Prostate gland (tissue), 2 donors: ENCODE data around the gene EIF4G1. TPM values are rescaled to one million over a fixed set of nuclear protein-coding genes. Genes with fewer than 3 reads are reported as not detected.

Experiments used
- DNase-seq: peaks from one replicate; pipeline ENCODE4 v3.0.0-alpha.2; 2019; ENCODE audit warnings: low spot score
- H3K27ac ChIP-seq, 2 donors: fragments of 200-600 bp; sonication (generic); 2 replicates each; pipeline ENCODE4 v1.5.1; 2017 to 2019
- H3K27me3 ChIP-seq: fragments of 200-600 bp; sonication (generic); replicated peaks from 2 replicates; pipeline ENCODE4 v1.5.1; 2019; ENCODE audit not compliant: insufficient read depth
- H3K36me3 ChIP-seq, 2 donors: fragments of 200-600 bp; sonication (generic); 1 replicate in 1 of 2; 2 replicates in 1 of 2; pipeline versions ENCODE4 v1.5.1 to v1.8.1; 2017 to 2019
- H3K4me1 ChIP-seq: fragments of 200-600 bp; sonication (generic); replicated peaks from 2 replicates; pipeline ENCODE4 v1.5.1; 2019
- H3K4me3 ChIP-seq, 2 donors: fragments of 200-600 bp; sonication (generic); 2 replicates each; pipeline ENCODE4 v1.5.1; 2017 to 2019
- H3K9me3 ChIP-seq: fragments of 200-600 bp; sonication (generic); 2 replicates; pipeline ENCODE4 v1.5.1; 2017
- POLR2A ChIP-seq: fragments of 450-650 bp; IDR thresholded peaks from one replicate; pipeline ENCODE4 v1.6.1; 2016; ENCODE audit warnings: antibody characterized with exemption, mild to moderate bottlenecking
- POLR2AphosphoS5 ChIP-seq: sonication (generic); formaldehyde crosslinking; IDR thresholded peaks from one replicate; pipeline ENCODE4 v1.6.1; 2017; ENCODE audit warnings: antibody characterized with exemption
- WGBS: methylation state at CpG from one replicate; pipeline ENCODE4 v1.1.5; 2018; 5-methylcytosine and 5-hydroxymethylcytosine counted together
- intact Hi-C: fragments of 100-400 bp; cut with DNase I; formaldehyde crosslinking; loops from one replicate; pipeline ENCODE4 v1.14.2; 2022
- total RNA-seq, 2 donors: library from RNA; depleted of rRNA; stranded (reverse); fragments of >200 nt; gene quantifications; one replicate each; pipeline ENCODE4 v1.1.0, GENCODE V29; 2016
- TF ChIP-seq, protein P1 (sequence below), 4 experiments: fragments of 200-600 bp in 2 of 4; fragments of 450-650 bp in 2 of 4; sonication (generic) in 2 of 4; IDR thresholded peaks; 1 replicate in 3 of 4; 2 replicates in 1 of 4; pipeline ENCODE4 v1.5.1; 2016 to 2019; ENCODE audit warnings: antibody characterized with exemption in 4 of 4, mild to moderate bottlenecking in 2 of 4, moderate library complexity in 2 of 4

The EIF4G1 gene
- total RNA-seq, 2 donors from 2014 or later: 331 to 370 TPM

- no peaks in the 10 kb centered on the region for H3K4me1 ChIP-seq
- TF ChIP-seq POLR2A (no peak), POLR2AphosphoS5 (no peak)
- TF ChIP-seq, protein P1, sequence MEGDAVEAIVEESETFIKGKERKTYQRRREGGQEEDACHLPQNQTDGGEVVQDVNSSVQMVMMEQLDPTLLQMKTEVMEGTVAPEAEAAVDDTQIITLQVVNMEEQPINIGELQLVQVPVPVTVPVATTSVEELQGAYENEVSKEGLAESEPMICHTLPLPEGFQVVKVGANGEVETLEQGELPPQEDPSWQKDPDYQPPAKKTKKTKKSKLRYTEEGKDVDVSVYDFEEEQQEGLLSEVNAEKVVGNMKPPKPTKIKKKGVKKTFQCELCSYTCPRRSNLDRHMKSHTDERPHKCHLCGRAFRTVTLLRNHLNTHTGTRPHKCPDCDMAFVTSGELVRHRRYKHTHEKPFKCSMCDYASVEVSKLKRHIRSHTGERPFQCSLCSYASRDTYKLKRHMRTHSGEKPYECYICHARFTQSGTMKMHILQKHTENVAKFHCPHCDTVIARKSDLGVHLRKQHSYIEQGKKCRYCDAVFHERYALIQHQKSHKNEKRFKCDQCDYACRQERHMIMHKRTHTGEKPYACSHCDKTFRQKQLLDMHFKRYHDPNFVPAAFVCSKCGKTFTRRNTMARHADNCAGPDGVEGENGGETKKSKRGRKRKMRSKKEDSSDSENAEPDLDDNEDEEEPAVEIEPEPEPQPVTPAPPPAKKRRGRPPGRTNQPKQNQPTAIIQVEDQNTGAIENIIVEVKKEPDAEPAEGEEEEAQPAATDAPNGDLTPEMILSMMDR (IDR thresholded peaks at IDR 0.05): no peak
- H3K27ac ChIP-seq: no peak overlapping the region
- intact Hi-C loops: no loop called here
- H3K4me3 ChIP-seq: no peak overlapping the region
- H3K36me3 ChIP-seq: peaks cover 11 to 34% of the 10 kb centered on the region in 2 donors
- no peaks in the 10 kb centered on the region for H3K27me3 ChIP-seq
- 90% methylated on average over 9 of the region's 9 CpGs for WGBS
- no peak for DNase-seq
- no peaks in the 10 kb centered on the region for H3K9me3 ChIP-seq
These were observed 6.5 kb upstream of the EIF4G1 start for GRCh38 chr3:184307915-184308314.

GRCh38 chr3:184308744-184309143 is 5.7 kb upstream of the EIF4G1 start:
- H3K4me3 ChIP-seq: no peak overlapping the region
- peaks cover 7 to 27% of the 10 kb centered on the region in 2 donors for H3K36me3 ChIP-seq
- no peaks in the 10 kb centered on the region for H3K27me3 ChIP-seq
- WGBS: 65% methylated on average over 7 of the region's 7 CpGs
- no peak for DNase-seq
- no peak overlapping the region for H3K27ac ChIP-seq
- H3K9me3 ChIP-seq: no peaks in the 10 kb centered on the region
- no peaks in the 10 kb centered on the region for H3K4me1 ChIP-seq
- TF ChIP-seq POLR2A (no peak), POLR2AphosphoS5 (no peak)
- TF ChIP-seq, protein P1 (IDR thresholded peaks at IDR 0.05): no peak
- intact Hi-C loops: no loop called here

DNA sequence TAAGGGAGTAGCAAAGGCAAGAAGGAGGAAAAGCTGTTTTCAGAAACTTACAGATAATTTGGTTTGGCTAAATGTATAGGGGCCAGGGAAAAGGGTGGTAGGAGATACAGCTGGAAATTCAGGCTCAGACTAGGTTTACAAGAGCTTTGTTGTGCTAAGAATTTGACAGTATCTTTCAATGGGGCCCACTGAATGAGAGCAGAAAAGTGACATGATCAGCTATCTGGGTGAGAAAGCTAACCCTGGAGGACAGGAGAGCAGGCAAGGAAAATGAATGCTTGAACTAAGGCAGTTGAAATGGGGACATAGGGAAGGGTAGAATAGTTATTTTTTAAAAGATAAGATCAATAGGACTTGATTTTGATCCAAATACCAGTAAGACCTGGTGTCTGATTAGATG is 2.8 kb upstream of the EIF4G1 start:
- H3K27me3 ChIP-seq: no peaks in the 10 kb centered on the region
- H3K36me3 ChIP-seq: peaks cover 0 to 21% of the 10 kb centered on the region in 2 donors
- TF ChIP-seq POLR2A (no peak), POLR2AphosphoS5 (no peak)
- TF ChIP-seq, protein P1 (IDR thresholded peaks at IDR 0.05): no peak
- no peak overlapping the region for H3K4me3 ChIP-seq
- H3K4me1 ChIP-seq: peaks cover 5% of the 10 kb centered on the region
- no peaks in the 10 kb centered on the region for H3K9me3 ChIP-seq
- DNase-seq: no peak
- H3K27ac ChIP-seq: no peak overlapping the region
- intact Hi-C loops: no loop called here

DNA sequence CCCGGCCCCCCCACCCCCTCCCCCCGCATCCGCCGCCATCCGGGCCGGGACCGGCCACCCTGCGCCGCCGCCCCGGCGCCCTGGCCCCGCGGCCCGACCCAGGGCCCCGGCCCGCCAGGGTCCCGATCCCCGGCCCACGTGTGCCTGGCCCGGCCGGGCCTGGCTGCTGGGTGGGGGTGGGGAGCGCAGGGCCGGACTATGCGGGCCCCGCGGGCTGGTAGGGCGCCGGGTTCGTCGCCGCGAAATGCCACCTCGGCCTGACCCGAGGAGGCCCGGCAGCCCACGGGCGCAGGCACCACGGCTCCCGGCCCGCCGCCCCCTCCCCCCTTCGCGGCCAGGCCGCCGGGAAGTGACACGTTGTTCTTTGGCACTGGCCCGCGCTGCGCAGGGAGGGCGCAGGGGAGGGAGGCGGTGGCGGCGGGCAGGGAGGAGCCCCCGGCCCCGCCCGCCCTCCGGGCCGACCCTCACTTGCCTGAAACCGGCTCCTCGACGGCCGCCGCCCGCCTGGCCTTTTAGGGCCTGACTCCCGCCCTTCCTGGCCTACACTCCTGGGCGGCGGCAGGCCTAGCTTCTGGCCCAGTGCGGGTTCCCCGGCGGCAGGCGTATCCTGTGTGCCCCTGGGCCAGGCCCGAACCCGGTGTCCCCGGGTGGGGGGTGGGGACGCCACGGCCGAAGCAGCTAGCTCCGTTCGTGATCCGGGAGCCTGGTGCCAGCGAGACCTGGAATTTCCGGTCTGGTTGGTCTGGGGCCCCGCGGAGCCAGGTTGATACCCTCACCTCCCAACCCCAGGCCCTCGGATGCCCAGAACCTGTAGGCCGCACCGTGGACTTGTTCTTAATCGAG is 515 bp downstream of the EIF4G1 start:
- Histone ChIP-seq H3K36me3 (no peaks in the 10 kb centered on the region), H3K9me3 (no peaks in the 10 kb centered on the region), H3K4me1 (peaks cover 19% of the 10 kb centered on the region), H3K27me3 (no peaks in the 10 kb centered on the region), H3K27ac (peak overlapping the region; percentile 93 to 96), H3K4me3 (peak overlapping the region; percentile 59 to 67)
- intact Hi-C loops: loop anchor here (2.0 to 5.0 kb wide), 2 partner anchors 16 to 47 kb away; partner anchors contain the start of genes CLCN2, POLR2H and PSMD2
- under 1% methylated on average over 73 of the region's 89 CpGs for WGBS
- DNase-seq: peak; percentile 69
- TF ChIP-seq POLR2AphosphoS5: peak; percentile 42
- TF ChIP-seq, protein P1 (IDR thresholded peaks at IDR 0.05): no peak
- peak; percentile 39 for TF ChIP-seq POLR2A

DNA sequence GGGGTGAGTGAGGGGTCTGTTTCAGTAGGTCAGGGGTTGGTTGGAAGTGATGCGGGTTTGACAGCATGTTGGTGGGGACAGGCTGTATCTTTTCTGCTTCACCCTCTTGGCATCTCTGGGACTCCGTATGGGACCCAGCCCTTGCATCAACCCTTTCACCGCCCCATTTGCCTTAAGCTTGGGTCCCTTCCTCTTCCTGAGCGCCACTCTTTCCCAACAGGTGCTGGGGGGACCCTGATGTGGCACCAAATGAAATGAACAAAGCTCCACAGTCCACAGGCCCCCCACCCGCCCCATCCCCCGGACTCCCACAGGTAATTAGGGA is 1.1 kb downstream of the EIF4G1 start:
- H3K27ac ChIP-seq: peak overlapping the region; percentile 93 to 96
- peak overlapping the region; percentile 59 to 67 for H3K4me3 ChIP-seq
- no peaks in the 10 kb centered on the region for H3K36me3 ChIP-seq
- DNase-seq: no peak
- TF ChIP-seq, protein P1 (IDR thresholded peaks at IDR 0.05): no peak
- TF ChIP-seq POLR2AphosphoS5 (no peak), POLR2A (no peak)
- WGBS: 19% methylated on average over 6 of the region's 6 CpGs
- peaks cover 22% of the 10 kb centered on the region for H3K4me1 ChIP-seq
- H3K9me3 ChIP-seq: no peaks in the 10 kb centered on the region
- intact Hi-C loops: loop anchor here (2.0 to 5.0 kb wide), 2 partner anchors 17 to 47 kb away; partner anchors contain the start of genes CLCN2, POLR2H and PSMD2
- no peaks in the 10 kb centered on the region for H3K27me3 ChIP-seq
